HG03135 (cell line): ENCODE measurements around the gene DCT.
"Not testable (repeated sequence)": the region's sequence is repeated elsewhere in the genome, so short reads cannot be mapped to it uniquely, and the experiment has no call there.

ENCODE experiments used
- ATAC-seq: cut with Tn5 transposase; IDR thresholded peaks from one replicate; pipeline ENCODE4 v1.9.1; 2021; ENCODE audit warnings: mild to moderate bottlenecking, moderate library complexity; ENCODE audit not compliant: unreplicated experiment

The DCT gene

GRCh38 chr13:94479616-94480015, at the start of gene DCT:
TSS of gene DCT (minus strand) at chr13:94479682. CDS start at chr13:94479255, 427 bp downstream.
- ATAC-seq: no peak

- not testable (repeated sequence) for ATAC-seq
These were observed 47.5 kb upstream of the DCT start for GRCh38 chr13:94526956-94527355.

- ATAC-seq: no peak
These were observed 46.3 kb upstream of the DCT start for GRCh38 chr13:94525781-94526180.

GRCh38 chr13:94524407-94524806, 44.9 kb upstream of the DCT start:
- ATAC-seq: no peak

GRCh38 chr13:94520001-94520400, 40.5 kb upstream of the DCT start:
- no peak for ATAC-seq

GRCh38 chr13:94516456-94516855, 37.0 kb upstream of the DCT start:
- no peak for ATAC-seq

GRCh38 chr13:94515911-94516310, 36.4 kb upstream of the DCT start:
- no peak for ATAC-seq

GRCh38 chr13:94515374-94515773, 35.9 kb upstream of the DCT start:
- no peak for ATAC-seq

GRCh38 chr13:94513026-94513425, 33.5 kb upstream of the DCT start:
- ATAC-seq: no peak

GRCh38 chr13:94505730-94506129, 26.2 kb upstream of the DCT start:
- ATAC-seq: no peak

- no peak for ATAC-seq
These were observed 24.4 kb upstream of the DCT start for GRCh38 chr13:94503851-94504250.

- ATAC-seq: not testable (repeated sequence)
These were observed 19.3 kb upstream of the DCT start for GRCh38 chr13:94498831-94499230.

- ATAC-seq: no peak
These were observed 16.3 kb upstream of the DCT start for GRCh38 chr13:94495806-94496205.

GRCh38 chr13:94494026-94494425, 14.5 kb upstream of the DCT start:
- no peak for ATAC-seq

- no peak for ATAC-seq
These were observed 7.6 kb upstream of the DCT start for GRCh38 chr13:94487043-94487442.

- ATAC-seq: no peak
These were observed 4.5 kb upstream of the DCT start for GRCh38 chr13:94483970-94484369.

- ATAC-seq: no peak
These were observed 2.5 kb upstream of the DCT start for GRCh38 chr13:94481941-94482340.

GRCh38 chr13:94480672-94481145, 1.2 kb upstream of the DCT start:
- no peak for ATAC-seq

- no peak for ATAC-seq
These were observed 569 bp downstream of the DCT start for GRCh38 chr13:94478913-94479312.

- ATAC-seq: no peak
These were observed 9.4 kb downstream of the DCT start for GRCh38 chr13:94470126-94470525.

GRCh38 chr13:94464771-94465170, 14.7 kb downstream of the DCT start:
- no peak for ATAC-seq

GRCh38 chr13:94462670-94463069, 16.8 kb downstream of the DCT start:
- ATAC-seq: no peak

- no peak for ATAC-seq
These were observed 20.4 kb downstream of the DCT start for GRCh38 chr13:94459116-94459515.

GRCh38 chr13:94455414-94455813, 24.1 kb downstream of the DCT start:
- no peak for ATAC-seq
